PC-9 (cell line): Measurements from ENCODE around the gene PDE4B. TPM values are rescaled to one million over a fixed set of nuclear protein-coding genes. Genes with fewer than 3 reads are reported as not detected.

Experiments
- BruUV-seq: library from RNA; stranded (reverse); fragments of 400-500 nt; replicated peaks from 2 replicates; lab custom pipeline; 2021; lab: Mats Ljungman, UMichigan
- CTCF ChIA-PET: fragments of 300-600 bp; sonication (Branson Sonifier 250); formaldehyde crosslinking; loops from one replicate; lab custom pipeline; 2022; ENCODE audit warnings: antibody characterized with exemption; lab: Charles Lee
- POLR2A ChIA-PET: fragments of 300-600 bp; sonication (Branson Sonifier 250); formaldehyde crosslinking; loops from one replicate; lab custom pipeline; 2022; ENCODE audit warnings: antibody characterized with exemption; ENCODE audit not compliant: unreplicated experiment; lab: Charles Lee
- DNase-seq, 2 experiments: peaks; one replicate each; pipeline versions ENCODE4 v3.0.0 to v3.0.0-alpha.2; 2015 to 2022; ENCODE audit warnings: mixed read lengths in 1 of 2
- H2AFZ ChIP-seq: fragments of 200-600 bp; sonication (generic); 2 replicates; pipeline ENCODE4 v1.8.1; 2017; ENCODE audit warnings: antibody characterized with exemption
- H3F3A ChIP-seq: fragments of 200-600 bp; sonication (generic); 2 replicates; pipeline ENCODE4 v1.8.1; 2017; ENCODE audit warnings: antibody characterized with exemption, mild to moderate bottlenecking, low read depth; ENCODE audit not compliant: insufficient read depth
- H3K27ac ChIP-seq: fragments of 200-600 bp; sonication (generic); 2 replicates; pipeline ENCODE4 v1.6.1; 2016; ENCODE audit warnings: mixed run types
- H3K27me3 ChIP-seq: fragments of 200-600 bp; sonication (generic); 2 replicates; pipeline ENCODE4 v1.6.1; 2016; ENCODE audit warnings: low read depth, mixed run types; ENCODE audit not compliant: insufficient read depth
- H3K36me3 ChIP-seq: fragments of 200-600 bp; sonication (generic); 2 replicates; pipeline ENCODE4 v1.6.1; 2016; ENCODE audit warnings: low read depth, mixed run types
- H3K4me1 ChIP-seq: fragments of 200-600 bp; sonication (generic); replicated peaks from 2 replicates; pipeline ENCODE4 v1.6.1; 2016; ENCODE audit warnings: mixed run types; ENCODE audit not compliant: insufficient read depth
- H3K4me2 ChIP-seq: fragments of 200-600 bp; sonication (generic); 2 replicates; pipeline ENCODE4 v1.6.1; 2017; ENCODE audit warnings: mixed run types
- H3K4me3 ChIP-seq: fragments of 200-600 bp; sonication (generic); 2 replicates; pipeline ENCODE4 v1.6.1; 2016; ENCODE audit warnings: mixed run types
- H3K79me2 ChIP-seq: fragments of 200-600 bp; sonication (generic); 2 replicates; pipeline ENCODE4 v1.6.1; 2017; ENCODE audit warnings: low read depth, mixed run types
- H3K9me2 ChIP-seq: fragments of 200-600 bp; sonication (generic); 2 replicates; pipeline ENCODE4 v1.8.1; 2017; ENCODE audit warnings: mild to moderate bottlenecking; ENCODE audit not compliant: insufficient read depth
- H3K9me3 ChIP-seq: fragments of 200-600 bp; sonication (generic); 2 replicates; pipeline ENCODE4 v1.8.1; 2016; ENCODE audit warnings: low read depth; ENCODE audit not compliant: insufficient read depth
- H4K20me1 ChIP-seq: fragments of 200-600 bp; sonication (generic); 2 replicates; pipeline ENCODE4 v1.8.1; 2017; ENCODE audit not compliant: insufficient read depth
- CTCF ChIP-seq: fragments of 200-600 bp; sonication (generic); conservative IDR thresholded peaks from 2 replicates; pipeline ENCODE4 v1.6.1; 2017; ENCODE audit warnings: mixed run types, antibody characterized with exemption, mild to moderate bottlenecking, moderate library complexity
- EZH2 ChIP-seq: fragments of 200-600 bp; sonication (generic); IDR thresholded peaks from 2 replicates; pipeline ENCODE4 v1.8.0; 2017; ENCODE audit warnings: antibody characterized with exemption, low read depth
- intact Hi-C: fragments of 100-400 bp; cut with micrococcal nuclease; formaldehyde crosslinking; loops from one replicate; pipeline ENCODE4 v1.10.0; 2022; ENCODE audit not compliant: unreplicated experiment
- total RNA-seq: library from RNA; stranded (reverse); gene quantifications from 2 replicates; pipeline ENCODE4 v1.2.3, GENCODE V29; 2021

The PDE4B gene
- total RNA-seq, 1 experiment from 2014 or later: 1.3 TPM

DNA sequence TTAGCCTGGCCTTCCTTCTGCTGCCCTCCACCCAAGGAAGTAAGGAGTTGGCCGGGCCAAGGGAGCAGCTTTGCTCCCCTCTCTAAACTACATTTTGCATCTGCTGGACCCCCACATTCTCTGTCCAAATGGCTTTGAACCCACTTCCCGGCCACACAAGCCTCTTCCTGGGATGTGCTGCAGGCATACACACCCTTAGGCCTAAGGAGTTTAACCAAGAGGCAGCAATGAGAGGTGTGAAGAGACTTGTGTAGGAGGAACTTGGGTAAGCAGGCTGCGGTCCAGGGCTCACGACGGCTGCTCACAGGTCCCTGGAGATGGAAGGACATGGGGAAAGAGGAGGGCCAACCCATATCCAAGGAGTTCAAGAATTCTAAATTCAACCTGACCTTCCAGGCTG, 544.6 kb downstream of the PDE4B start:
- H3K79me2 ChIP-seq: no peaks in the 10 kb centered on the region
- TF ChIP-seq EZH2 (no peak), CTCF (no peak)
- intact Hi-C loops: no loop called here
- POLR2A ChIA-PET: interaction anchor here (0.6 to 0.7 kb wide), 2 partner anchors 20 to 35 kb away, joined by 3 to 5 read pairs; no protein-coding TSS in a partner anchor
- no peaks in the 10 kb centered on the region for H3K9me2 ChIP-seq
- DNase-seq: no peak
- H4K20me1 ChIP-seq: no peaks in the 10 kb centered on the region
- no peaks in the 10 kb centered on the region for H3K36me3 ChIP-seq
- CTCF ChIA-PET: no interaction called here
- H3K9me3 ChIP-seq: no peaks in the 10 kb centered on the region
- no peaks in the 10 kb centered on the region for H3K4me1 ChIP-seq
- no peaks in the 10 kb centered on the region for H3K27me3 ChIP-seq
- H3K4me2 ChIP-seq: no peak overlapping the region
- H3F3A ChIP-seq: no peaks in the 10 kb centered on the region
- H3K27ac ChIP-seq: no peak overlapping the region
- no peak overlapping the region for H3K4me3 ChIP-seq
- BruUV-seq: no TSS peak
- H2AFZ ChIP-seq: no peak overlapping the region

GRCh38 chr1:66339944-66340343, 547.2 kb downstream of the PDE4B start:
- no peak overlapping the region for H3K27ac ChIP-seq
- H3K79me2 ChIP-seq: no peaks in the 10 kb centered on the region
- H3K9me3 ChIP-seq: no peaks in the 10 kb centered on the region
- intact Hi-C loops: no loop called here
- H3K27me3 ChIP-seq: no peaks in the 10 kb centered on the region
- H3K36me3 ChIP-seq: no peaks in the 10 kb centered on the region
- no peak for DNase-seq
- no peaks in the 10 kb centered on the region for H4K20me1 ChIP-seq
- H3K4me2 ChIP-seq: no peak overlapping the region
- no peak for TF ChIP-seq EZH2
- no peak for TF ChIP-seq CTCF
- H3K9me2 ChIP-seq: no peaks in the 10 kb centered on the region
- no peak overlapping the region for H2AFZ ChIP-seq
- H3F3A ChIP-seq: no peaks in the 10 kb centered on the region
- POLR2A ChIA-PET: no interaction called here
- H3K4me3 ChIP-seq: no peak overlapping the region
- no TSS peak for BruUV-seq
- no peaks in the 10 kb centered on the region for H3K4me1 ChIP-seq
- CTCF ChIA-PET: no interaction called here

DNA sequence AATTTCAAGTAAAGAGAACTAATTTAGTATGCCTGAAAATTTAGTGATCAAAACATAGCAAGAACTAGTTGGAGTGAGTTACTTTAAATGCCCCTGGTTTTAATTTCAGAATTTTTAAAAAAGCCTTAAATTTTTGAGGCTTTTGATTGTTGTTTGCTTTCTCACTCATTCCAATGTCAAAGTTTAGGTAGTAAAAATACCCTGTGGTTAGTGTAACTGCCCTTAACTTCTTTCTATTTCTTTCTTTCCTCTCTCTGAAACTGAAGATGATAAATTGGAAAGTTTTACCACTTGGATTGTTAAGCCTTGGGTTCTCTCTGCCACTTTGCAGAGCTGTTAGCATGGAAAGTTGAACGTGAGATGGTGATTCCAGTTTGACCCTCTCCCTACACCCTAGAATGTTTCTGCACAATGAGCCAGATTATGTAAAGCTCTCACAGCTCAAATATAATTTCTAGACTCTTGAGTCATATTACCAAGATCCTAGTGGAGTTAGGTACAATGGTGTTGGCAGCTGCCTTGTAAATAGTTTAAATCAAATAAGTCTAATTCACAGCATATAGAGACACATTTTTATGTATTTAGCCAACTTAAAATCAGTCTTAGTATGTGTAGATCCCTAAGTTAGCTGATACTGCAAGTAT, 548.9 kb downstream of the PDE4B start:
- no TSS peak for BruUV-seq
- Histone ChIP-seq H3K9me3 (no peaks in the 10 kb centered on the region), H3K79me2 (no peaks in the 10 kb centered on the region), H3K36me3 (no peaks in the 10 kb centered on the region), H3K9me2 (no peaks in the 10 kb centered on the region), H3K27me3 (no peaks in the 10 kb centered on the region), H3K4me2 (no peak overlapping the region), H3K4me3 (no peak overlapping the region), H3F3A (no peaks in the 10 kb centered on the region), H2AFZ (no peak overlapping the region), H3K4me1 (no peaks in the 10 kb centered on the region), H4K20me1 (no peaks in the 10 kb centered on the region), H3K27ac (no peak overlapping the region)
- ChIA-PET CTCF (no interaction called here), POLR2A (no interaction called here)
- no peak for DNase-seq
- intact Hi-C loops: no loop called here
- TF ChIP-seq CTCF (no peak), EZH2 (no peak)
